ENCODE data around the gene NR5A1. TPM values are rescaled to one million over a fixed set of nuclear protein-coding genes. Genes with fewer than 3 reads are reported as not detected.

Gene NR5A1
- total RNA-seq, 1 donor from 2014 or later, result not detected

DNA sequence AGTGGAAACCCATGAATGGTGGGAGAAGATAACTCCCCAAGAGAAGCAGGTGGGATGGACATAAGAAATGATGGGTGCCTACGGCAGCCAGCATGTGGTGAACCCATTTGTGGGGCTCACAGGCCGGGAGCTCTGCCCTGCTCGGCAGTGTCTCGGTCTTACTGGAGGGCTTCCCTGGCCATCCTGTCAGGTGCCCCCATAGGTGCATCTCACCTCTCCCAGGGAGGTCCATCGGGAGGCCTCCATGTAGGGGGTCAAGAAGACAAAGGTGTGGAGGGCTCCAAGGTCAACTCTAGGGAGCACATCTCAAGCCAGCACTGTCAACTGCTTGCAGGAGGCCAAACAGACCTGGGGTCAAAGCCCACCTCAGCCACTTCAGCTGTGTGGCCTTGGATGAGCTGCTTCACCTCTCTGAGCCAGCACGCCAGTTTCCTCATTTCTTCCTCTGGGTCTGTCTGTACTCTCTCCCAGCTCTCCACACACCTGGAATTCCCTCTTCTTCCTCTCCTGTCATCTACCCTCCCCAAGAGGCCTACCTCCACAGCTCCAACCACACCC, 67.4 kb downstream of the NR5A1 start:
- DNase-seq, result no peak

- DNase-seq, result no peak
These were observed 68.1 kb downstream of the NR5A1 start for GRCh38 chr9:124439086-124439485.

DNA sequence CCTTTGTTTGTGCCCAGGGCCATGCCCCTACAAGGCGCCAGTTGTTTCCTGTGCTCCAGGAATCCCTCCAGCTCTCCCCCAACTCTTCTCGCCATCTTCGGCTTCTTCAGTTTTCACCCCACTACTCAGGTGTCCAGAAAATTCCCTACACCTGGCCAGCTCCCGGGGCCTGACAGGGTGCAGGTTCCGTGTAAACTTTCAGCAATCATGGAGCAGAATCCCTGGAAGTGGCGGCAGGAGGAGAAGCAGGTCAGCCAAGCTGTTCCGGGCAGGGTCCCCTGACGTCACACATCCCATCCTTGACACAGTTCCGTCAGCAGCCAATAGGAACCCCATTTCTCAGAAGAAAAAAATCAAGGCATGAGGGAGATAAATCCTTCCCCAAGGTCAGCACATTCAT, 69.1 kb downstream of the NR5A1 start:
- no peak for DNase-seq

- no peak for DNase-seq
These were observed 70.1 kb downstream of the NR5A1 start for GRCh38 chr9:124437086-124437485.

DNA sequence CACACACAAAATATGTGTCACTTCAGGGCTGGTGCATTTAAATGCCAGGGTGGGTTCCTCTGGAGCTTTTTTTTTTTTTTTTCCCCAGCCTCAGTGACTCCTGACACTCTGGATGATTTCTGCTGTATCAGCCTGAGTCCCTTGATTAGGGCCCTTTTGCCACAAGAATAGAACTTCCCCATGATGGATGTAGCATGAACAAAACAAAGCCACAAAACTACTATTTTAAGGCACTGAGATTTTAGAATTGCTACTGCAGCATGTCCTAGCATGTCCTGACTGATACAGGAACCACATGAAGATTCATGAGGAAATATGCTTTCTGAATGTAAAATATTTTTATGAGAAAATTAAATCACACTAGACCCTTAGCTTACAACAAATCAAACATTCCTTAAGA, 70.9 kb downstream of the NR5A1 start:
- DNase-seq, result no peak

Other genes starting within 250 kb of the NR5A1 start
- gene NEK6, start 249.4 kb downstream of the NR5A1 start, total RNA-seq, result 33.6 TPM
- gene PSMB7, start 92.0 kb downstream of the NR5A1 start, total RNA-seq, result 178 TPM
- gene ADGRD2, start 56.9 kb downstream of the NR5A1 start, total RNA-seq, result not detected